Stimulated activated CD8-positive, alpha-beta memory T cell treated with anti-CD3 and anti-CD28 coated beads, Interleukin-7, amount 100 ng/mL, for 48 hours (primary cell): Measurements from ENCODE around the gene OR10A2.
"Not testable (repeated sequence)": the region's sequence is repeated elsewhere in the genome, so short reads cannot be mapped to it uniquely, and the experiment has no call there.

ENCODE experiments used
- DNase-seq, 2 donors: peaks; one replicate each; pipeline ENCODE4 v3.0.0-alpha.2; 2020; ENCODE audit warnings: low read depth in 1 of 2; ENCODE audit errors: extremely low read depth in 1 of 2

OR10A2 gene

DNA sequence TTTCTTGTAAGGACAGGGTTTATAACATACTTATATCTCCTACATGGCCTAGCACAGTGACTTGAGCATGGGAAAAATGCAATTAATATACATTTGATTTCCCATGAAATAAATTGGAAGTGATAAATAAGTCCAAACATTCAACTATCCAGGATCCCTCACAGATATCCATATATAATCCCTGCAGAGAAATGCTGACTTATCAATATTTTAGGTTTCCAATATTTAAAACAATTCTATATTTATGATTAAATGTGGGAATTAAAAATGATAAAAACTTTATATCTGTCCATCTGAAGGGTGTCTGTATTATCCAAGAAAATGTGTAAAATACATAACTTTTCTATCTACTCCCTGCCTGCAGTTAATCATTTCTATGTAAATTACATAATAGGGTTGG is 19.9 kb downstream of the OR10A2 start:
- DNase-seq: no peak

GRCh38 chr11:6887711-6888110 is 24.9 kb downstream of the OR10A2 start:
- not testable (repeated sequence) for DNase-seq

GRCh38 chr11:6888830-6889229 is 26.0 kb downstream of the OR10A2 start:
- DNase-seq: no peak

- no peak for DNase-seq
These were observed 27.0 kb downstream of the OR10A2 start for GRCh38 chr11:6889835-6890234.

- DNase-seq: no peak
These were observed 29.5 kb downstream of the OR10A2 start, which contains the start of gene OR2D2 for GRCh38 chr11:6892400-6892799. Gene OR2D2, minus strand, starts transcription at chr11:6892500. Its CDS starts 0 bp downstream, at chr11:6892500.

- no peak for DNase-seq
These were observed 31.2 kb downstream of the OR10A2 start for GRCh38 chr11:6894097-6894496.

DNA sequence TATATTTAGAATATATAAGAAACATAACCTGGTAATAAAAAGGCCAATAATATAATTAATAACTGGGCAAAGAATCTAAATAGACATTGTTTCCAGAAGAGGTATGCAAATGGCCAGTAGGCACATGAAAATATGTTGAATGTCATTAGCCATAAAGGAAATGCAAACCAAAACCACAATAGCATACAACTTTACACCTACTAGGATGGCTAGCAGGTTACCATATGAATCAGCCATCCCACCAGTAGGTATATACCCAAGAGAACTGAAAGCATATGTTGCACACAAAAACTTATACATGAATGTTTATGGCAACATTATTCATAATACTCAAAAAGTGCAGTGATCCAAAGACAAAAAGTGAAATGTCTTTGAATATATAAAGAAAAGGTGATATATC is 32.2 kb downstream of the OR10A2 start:
- no peak for DNase-seq

GRCh38 chr11:6898911-6899310 is 36.1 kb downstream of the OR10A2 start:
- no peak for DNase-seq

DNA sequence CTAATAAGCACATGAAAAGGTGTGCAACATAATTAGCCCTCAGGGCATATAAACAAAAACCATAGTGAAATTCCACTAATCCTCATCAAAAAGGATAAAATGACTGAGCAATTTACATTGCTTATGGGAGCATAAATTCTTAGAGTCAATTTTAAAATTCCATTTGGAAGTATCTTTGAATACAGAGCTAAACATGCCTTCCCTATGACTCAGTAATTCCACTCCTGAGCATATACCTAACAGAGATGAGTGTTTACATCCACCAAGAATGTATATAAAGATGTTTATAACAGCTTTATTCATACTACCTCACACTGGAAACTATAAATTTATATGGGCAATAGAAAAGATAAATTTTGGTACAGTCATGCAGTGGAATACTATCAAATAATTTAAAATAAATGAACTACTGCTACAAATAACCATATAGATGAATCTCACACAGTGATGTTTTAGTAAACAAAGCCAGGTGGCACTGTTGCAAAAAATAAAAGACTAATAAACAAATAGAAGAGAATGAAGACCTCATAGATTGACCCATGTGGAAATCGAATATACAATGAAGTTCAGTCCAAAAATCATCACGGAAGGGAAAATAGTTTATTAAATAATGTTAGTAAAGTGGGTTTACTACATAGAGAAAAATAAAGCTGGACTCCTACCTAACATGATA is 37.6 kb downstream of the OR10A2 start:
- no peak for DNase-seq

GRCh38 chr11:6904804-6905203 is 41.9 kb downstream of the OR10A2 start:
- DNase-seq: not testable (repeated sequence)

GRCh38 chr11:6911378-6911777 is 48.5 kb downstream of the OR10A2 start:
- no peak for DNase-seq

- DNase-seq: no peak
These were observed 49.1 kb downstream of the OR10A2 start for GRCh38 chr11:6911948-6912347.

GRCh38 chr11:6919698-6920097 is 56.8 kb downstream of the OR10A2 start:
- DNase-seq: no peak

DNA sequence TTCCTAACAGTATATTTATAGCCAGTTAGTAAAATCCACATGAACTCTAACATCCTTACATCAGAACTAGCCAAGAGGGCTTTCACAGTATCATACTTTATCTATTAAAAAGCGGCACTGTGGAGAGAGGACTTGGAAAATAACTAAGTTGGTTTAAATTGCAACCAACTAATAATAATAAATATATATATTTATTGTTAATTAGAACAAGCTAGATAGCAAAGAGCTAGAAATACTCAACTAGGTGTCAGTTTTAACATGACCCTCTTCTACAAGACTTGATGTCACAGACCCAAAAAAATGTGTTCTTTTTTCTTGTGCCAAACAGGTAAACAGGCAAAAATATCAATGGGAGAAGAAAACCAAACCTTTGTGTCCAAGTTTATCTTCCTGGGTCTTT is 57.8 kb downstream of the OR10A2 start, which contains the start of gene OR2D3:
OR2D3 (plus strand) TSS at position 301 of the 400 bp plus-strand sequence; CDS start at position 301, 0 bp downstream.
- no peak for DNase-seq
